Measurements from ENCODE around the gene SSC5D. TPM values are rescaled to one million over a fixed set of nuclear protein-coding genes. Genes with fewer than 3 reads are reported as not detected.

SSC5D gene
- total RNA-seq, 4 donors from 2014 or later: 5.0 to 50.8 (median 36.0) TPM

GRCh38 chr19:55463583-55464031 lies 24.6 kb upstream of the SSC5D start:
- Histone ChIP-seq H3K4me3 (no peak overlapping the region), H3K9me3 (no peaks in the 10 kb centered on the region), H3K27me3 (no peaks in the 10 kb centered on the region), H3K27ac (no peak overlapping the region), H3K4me1 (peaks cover 0 to 5% of the 10 kb centered on the region in 2 donors), H3K36me3 (no peaks in the 10 kb centered on the region)
- TF ChIP-seq POLR2A (IDR thresholded peaks at IDR 0.05): no peak
- intact Hi-C loops (cut with DNase I; ENCODE audit: low total_unique reads): no loop called here
- no peak for DNase-seq

- no peak for TF ChIP-seq POLR2A (IDR thresholded peaks at IDR 0.05)
- TF ChIP-seq CTCF (IDR thresholded peaks at IDR 0.05): no peak
- no peak for DNase-seq
- H3K4me3 ChIP-seq: no peak overlapping the region
- no peaks in the 10 kb centered on the region for H3K27me3 ChIP-seq
- no peaks in the 10 kb centered on the region for H3K9me3 ChIP-seq
- no peak overlapping the region for H3K27ac ChIP-seq
- intact Hi-C loops (cut with DNase I; ENCODE audit: low total_unique reads): no loop called here
- H3K36me3 ChIP-seq: no peaks in the 10 kb centered on the region
- peaks cover 0 to 5% of the 10 kb centered on the region in 2 donors for H3K4me1 ChIP-seq
Observed at GRCh38 chr19:55464039-55464661, 24.1 kb upstream of the SSC5D start.

- intact Hi-C loops (cut with DNase I; ENCODE audit: low total_unique reads): loop anchor here (5.0 kb wide), 1 partner anchor 38 kb away; no protein-coding TSS in a partner anchor
- H3K27me3 ChIP-seq: no peaks in the 10 kb centered on the region
- DNase-seq: no peak
- H3K4me3 ChIP-seq: no peak within 1 kb of the TSS
- H3K4me1 ChIP-seq: peaks cover 0 to 5% of the 10 kb centered on the region in 2 donors
- H3K9me3 ChIP-seq: no peaks in the 10 kb centered on the region
- no peak within 1 kb of the TSS for H3K27ac ChIP-seq
- no peaks in the 10 kb centered on the region for H3K36me3 ChIP-seq
- TF ChIP-seq CTCF (IDR thresholded peaks at IDR 0.05): no peak
- TF ChIP-seq POLR2A (IDR thresholded peaks at IDR 0.05): no peak
Observed at GRCh38 chr19:55464662-55465054, 23.6 kb upstream of the SSC5D start, which contains the start of gene C19orf85. Gene C19orf85 (minus strand): TSS chr19:55464751. CDS start chr19:55464554, 197 bp downstream.

- no peak for DNase-seq
- H3K27me3 ChIP-seq: no peaks in the 10 kb centered on the region
- intact Hi-C loops (cut with DNase I; ENCODE audit: low total_unique reads): loop anchor here (5.0 kb wide), 1 partner anchor 37 kb away; no protein-coding TSS in a partner anchor
Observed at GRCh38 chr19:55465460-55466240, 22.6 kb upstream of the SSC5D start.

GRCh38 chr19:55466241-55466614 lies 22.0 kb upstream of the SSC5D start:
- intact Hi-C loops (cut with DNase I; ENCODE audit: low total_unique reads): loop anchor here (5.0 kb wide), 1 partner anchor 36 kb away; no protein-coding TSS in a partner anchor
- Histone ChIP-seq H3K4me3 (no peak overlapping the region), H3K9me3 (no peaks in the 10 kb centered on the region), H3K36me3 (no peaks in the 10 kb centered on the region), H3K27ac (no peak overlapping the region), H3K27me3 (no peaks in the 10 kb centered on the region), H3K4me1 (no peaks in the 10 kb centered on the region)
- no peak for DNase-seq
- no peak for TF ChIP-seq POLR2A (IDR thresholded peaks at IDR 0.05)
- TF ChIP-seq CTCF (IDR thresholded peaks at IDR 0.05): no peak

More at GRCh38 chr19:55465460-55466240, 22.6 kb upstream of the SSC5D start:
- no peak for TF ChIP-seq POLR2A (IDR thresholded peaks at IDR 0.05)
- TF ChIP-seq CTCF (IDR thresholded peaks at IDR 0.05): no peak
- Histone ChIP-seq H3K27ac (no peak overlapping the region), H3K36me3 (no peaks in the 10 kb centered on the region), H3K4me1 (no peaks in the 10 kb centered on the region), H3K9me3 (no peaks in the 10 kb centered on the region), H3K4me3 (no peak overlapping the region)

Measured in uterus (tissue), 4 donors.